Neural cell (in vitro differentiated cells): ENCODE data around the gene DNAJC5. TPM values are rescaled to one million over a fixed set of nuclear protein-coding genes. Genes with fewer than 3 reads are reported as not detected.

ENCODE experiments used
- H2AFZ ChIP-seq: fragments of 200-600, 300-800 bp; sonication (generic), shearing (Covaris generic); 2 replicates; pipeline ENCODE4 v1.6.0; 2014; ENCODE audit warnings: low read depth, mild to moderate bottlenecking, antibody characterized with exemption, low read length, moderate library complexity
- H3F3A ChIP-seq: fragments of 200-600 bp; shearing (Covaris generic); 2 replicates; pipeline ENCODE4 v1.6.1; 2016; ENCODE audit warnings: mild to moderate bottlenecking, moderate library complexity, mixed read lengths, antibody characterized with exemption, low read length; ENCODE audit not compliant: insufficient read depth, poor library complexity, severe bottlenecking
- H3K27ac ChIP-seq: fragments of 200-600, 300-800 bp; sonication (generic), shearing (Covaris generic); 2 replicates; pipeline ENCODE4 v1.5.1; 2014; ENCODE audit warnings: mild to moderate bottlenecking, low read length, moderate library complexity
- H3K27me3 ChIP-seq: fragments of 300-800, 200-600 bp; sonication (generic), shearing (Covaris generic); 2 replicates; pipeline ENCODE4 v1.6.0; 2014; ENCODE audit warnings: mild to moderate bottlenecking, low read depth, low read length, moderate library complexity; ENCODE audit not compliant: insufficient read depth
- H3K36me3 ChIP-seq: fragments of 300-800, 200-600 bp; sonication (generic), shearing (Covaris generic); 2 replicates; pipeline ENCODE4 v1.5.1; 2014; ENCODE audit warnings: mild to moderate bottlenecking, antibody characterized with exemption, low read length, moderate library complexity; ENCODE audit not compliant: insufficient read depth
- H3K4me2 ChIP-seq: fragments of 300-800, 200-600 bp; sonication (generic), shearing (Covaris generic); 2 replicates; pipeline ENCODE4 v1.6.0; 2014; ENCODE audit warnings: mild to moderate bottlenecking, low read length
- H3K4me3 ChIP-seq: fragments of 300-800, 200-600 bp; sonication (generic), shearing (Covaris generic); 2 replicates; pipeline ENCODE4 v1.5.1; 2014; ENCODE audit warnings: mild to moderate bottlenecking, low read length, moderate library complexity
- H3K79me2 ChIP-seq: fragments of 200-600 bp; shearing (Covaris generic); replicated peaks from 2 replicates; pipeline ENCODE4 v1.6.0; 2014; ENCODE audit warnings: mild to moderate bottlenecking, low read length, moderate library complexity; ENCODE audit not compliant: insufficient read depth
- H3K9ac ChIP-seq: fragments of 300-800, 200-600 bp; sonication (generic), shearing (Covaris generic); 2 replicates; pipeline ENCODE4 v1.6.1; 2016; ENCODE audit warnings: mild to moderate bottlenecking, low read length, mixed read lengths
- H3K9me2 ChIP-seq: fragments of 200-600 bp; shearing (Covaris generic); 2 replicates; pipeline ENCODE4 v1.6.1; 2016; ENCODE audit warnings: mild to moderate bottlenecking, low read length, mixed read lengths; ENCODE audit not compliant: insufficient read depth
- H3K9me3 ChIP-seq: fragments of 200-600, 300-800 bp; sonication (generic), shearing (Covaris generic); 2 replicates; pipeline ENCODE4 v1.6.1; 2016; ENCODE audit warnings: mild to moderate bottlenecking, mixed run types, low read length, moderate library complexity, mixed read lengths
- H4K20me1 ChIP-seq: fragments of 200-600 bp; shearing (Covaris generic); 2 replicates; pipeline ENCODE4 v1.6.1; 2016; ENCODE audit warnings: mild to moderate bottlenecking, mixed run types; ENCODE audit not compliant: insufficient read depth
- EZH2 ChIP-seq: fragments of 200-600, 300-800 bp; shearing (Covaris generic), sonication (generic); IDR thresholded peaks from 2 replicates; pipeline ENCODE4 v1.6.1; 2014; ENCODE audit warnings: antibody characterized with exemption, low read length, borderline replicate concordance, mild to moderate bottlenecking; ENCODE audit not compliant: insufficient read depth, poor library complexity, severe bottlenecking
- POLR2AphosphoS5 ChIP-seq: IDR thresholded peaks from 2 replicates; pipeline ENCODE4 v1.6.1; 2012
- REST ChIP-seq: IDR thresholded peaks from 2 replicates; pipeline ENCODE4 v1.6.1; 2012; ENCODE audit warnings: borderline replicate concordance
- SMC3 ChIP-seq: fragments of 450-650 bp; conservative IDR thresholded peaks from 2 replicates; pipeline ENCODE4 v1.6.1; 2014; ENCODE audit warnings: antibody characterized with exemption, mild to moderate bottlenecking, moderate library complexity; ENCODE audit not compliant: poor library complexity
- polyA plus RNA-seq: library from polyadenylated mRNA; depleted of rRNA; stranded (reverse); fragments of >200 nt; gene quantifications from 2 replicates; pipeline ENCODE4 v1.2.3, GENCODE V29; 2014

DNAJC5 gene
- polyA plus RNA-seq, 1 donor from 2014 or later, result 82.8 TPM

- no peak overlapping the region for H3K4me3 ChIP-seq
- no peaks in the 10 kb centered on the region for H3K36me3 ChIP-seq
- H3K9me3 ChIP-seq, result no peaks in the 10 kb centered on the region
- H3K79me2 ChIP-seq, result no peaks in the 10 kb centered on the region
- no peak for TF ChIP-seq REST
- TF ChIP-seq SMC3, result no peak
- no peak overlapping the region for H3K27ac ChIP-seq
- no peaks in the 10 kb centered on the region for H3K9me2 ChIP-seq
- H3K4me2 ChIP-seq, result no peak overlapping the region
- no peaks in the 10 kb centered on the region for H3K27me3 ChIP-seq
- H4K20me1 ChIP-seq, result no peaks in the 10 kb centered on the region
- no peaks in the 10 kb centered on the region for H3F3A ChIP-seq
- no peak overlapping the region for H2AFZ ChIP-seq
- H3K9ac ChIP-seq, result no peak overlapping the region
Measured at GRCh38 chr20:63883201-63883593, 11.7 kb upstream of the DNAJC5 start.

- H3K9me2 ChIP-seq, result no peaks in the 10 kb centered on the region
- no peak for TF ChIP-seq POLR2AphosphoS5
- TF ChIP-seq EZH2, result no peak
- TF ChIP-seq REST, result no peak
- no peak overlapping the region for H3K27ac ChIP-seq
- no peaks in the 10 kb centered on the region for H3K9me3 ChIP-seq
- H3K4me2 ChIP-seq, result no peak overlapping the region
- no peaks in the 10 kb centered on the region for H3K79me2 ChIP-seq
- no peaks in the 10 kb centered on the region for H3K36me3 ChIP-seq
- no peak overlapping the region for H3K4me3 ChIP-seq
- no peak overlapping the region for H3K9ac ChIP-seq
- no peaks in the 10 kb centered on the region for H3F3A ChIP-seq
- no peaks in the 10 kb centered on the region for H4K20me1 ChIP-seq
- no peak overlapping the region for H2AFZ ChIP-seq
- no peaks in the 10 kb centered on the region for H3K27me3 ChIP-seq
Measured at GRCh38 chr20:63884506-63885263, 10.2 kb upstream of the DNAJC5 start.
